Tibial artery (tissue), 4 donors: ENCODE results near the gene KLHL8.

ENCODE experiments used
- DNase-seq, 2 donors: peaks; one replicate each; pipeline ENCODE4 v3.0.0-alpha.2; 2019
- H3K27ac ChIP-seq, 2 donors: fragments of 200-600 bp; sonication (generic) in 1 of 2; 1 replicate in 1 of 2; 2 replicates in 1 of 2; pipeline ENCODE4 v1.5.1; 2018 to 2019; ENCODE audit warnings: mild to moderate bottlenecking in 1 of 2
- H3K27me3 ChIP-seq, 2 donors: fragments of 200-600 bp; sonication (generic) in 1 of 2; one replicate each; pipeline versions ENCODE4 v1.5.1 to v1.6.0; 2016 to 2019
- H3K36me3 ChIP-seq, 3 donors: fragments of 200-600 bp; sonication (generic) in 2 of 3; one replicate each; pipeline ENCODE4 v1.5.1; 2016 to 2019; ENCODE audit warnings: mild to moderate bottlenecking in 2 of 3
- H3K4me1 ChIP-seq, 4 donors: fragments of 200-600 bp; sonication (generic) in 2 of 4; 1 replicate in 3 of 4; 2 replicates in 1 of 4; pipeline ENCODE4 v1.5.1; 2016 to 2019
- H3K4me3 ChIP-seq, 2 donors: fragments of 200-600 bp; sonication (generic) in 1 of 2; 1 replicate in 1 of 2; 2 replicates in 1 of 2; pipeline ENCODE4 v1.5.1; 2018 to 2019; ENCODE audit warnings: mild to moderate bottlenecking in 2 of 2
- H3K9me3 ChIP-seq, 3 donors: fragments of 200-600 bp; sonication (generic) in 1 of 3; one replicate each; pipeline ENCODE4 v1.5.1; 2016 to 2019
- CTCF ChIP-seq, 2 experiments: fragments of 200-600 bp in 1 of 2; fragments of 450-650 bp in 1 of 2; IDR thresholded peaks; one replicate each; pipeline ENCODE4 v1.5.1; 2017 to 2019; ENCODE audit warnings: antibody characterized with exemption in 2 of 2, mild to moderate bottlenecking in 1 of 2, moderate library complexity in 1 of 2
- intact Hi-C: fragments of 100-400 bp; cut with DNase I; formaldehyde crosslinking; loops from one replicate; pipeline ENCODE4 v1.15.0; 2023; ENCODE audit warnings: low total_unique reads

KLHL8 gene

GRCh38 chr4:87126056-87126455 is 94.4 kb downstream of the KLHL8 start:
- intact Hi-C loops: no loop called here
- H3K4me3 ChIP-seq: no peak overlapping the region
- peaks cover 52 to 62% (median 59%) of the 10 kb centered on the region in 3 donors for H3K36me3 ChIP-seq
- no peak for TF ChIP-seq CTCF (IDR thresholded peaks at IDR 0.05)
- H3K4me1 ChIP-seq: peaks cover 0 to 26% (median 14%) of the 10 kb centered on the region in 4 donors
- no peaks in the 10 kb centered on the region for H3K9me3 ChIP-seq
- no peaks in the 10 kb centered on the region for H3K27me3 ChIP-seq
- no peak for DNase-seq
- H3K27ac ChIP-seq: no peak overlapping the region

GRCh38 chr4:87122252-87122651 is 98.2 kb downstream of the KLHL8 start:
- intact Hi-C loops: loop anchor here (5.0 kb wide), 1 partner anchor 65 kb away; no protein-coding TSS in a partner anchor
- peak in 1 of 2 donors; percentile 42 for DNase-seq
- H3K27me3 ChIP-seq: no peaks in the 10 kb centered on the region
- H3K4me1 ChIP-seq: peaks cover 0 to 64% (median 36%) of the 10 kb centered on the region in 4 donors
- no peak overlapping the region for H3K4me3 ChIP-seq
- peaks cover 18 to 39% (median 25%) of the 10 kb centered on the region in 3 donors for H3K36me3 ChIP-seq
- TF ChIP-seq CTCF (IDR thresholded peaks at IDR 0.05): no peak
- H3K27ac ChIP-seq: peak overlapping the region; percentile 78 to 79
- H3K9me3 ChIP-seq: no peaks in the 10 kb centered on the region

GRCh38 chr4:87121341-87122065 is 98.9 kb downstream of the KLHL8 start:
- DNase-seq: no peak
- Histone ChIP-seq H3K27ac (peak overlapping the region; percentile 78 to 79), H3K27me3 (no peaks in the 10 kb centered on the region), H3K9me3 (no peaks in the 10 kb centered on the region), H3K4me1 (peaks cover 0 to 71% (median 43%) of the 10 kb centered on the region in 4 donors), H3K4me3 (peak overlapping the region in 1 of 2 donors; percentile 45), H3K36me3 (peaks cover 21 to 39% (median 24%) of the 10 kb centered on the region in 3 donors)
- no peak for TF ChIP-seq CTCF (IDR thresholded peaks at IDR 0.05)
- intact Hi-C loops: loop anchor here (5.0 kb wide), 1 partner anchor 64 kb away; no protein-coding TSS in a partner anchor

- peak; percentile 68 to 92 for DNase-seq
- intact Hi-C loops: loop anchor here (5.0 kb wide), 1 partner anchor 63 kb away; no protein-coding TSS in a partner anchor
- Histone ChIP-seq H3K4me3 (peak overlapping the region; percentile 41 to 45), H3K36me3 (peaks cover 20 to 39% (median 22%) of the 10 kb centered on the region in 3 donors), H3K27me3 (no peaks in the 10 kb centered on the region), H3K9me3 (no peaks in the 10 kb centered on the region), H3K4me1 (peaks cover 0 to 80% (median 47%) of the 10 kb centered on the region in 4 donors), H3K27ac (peak overlapping the region; percentile 78 to 79)
- TF ChIP-seq CTCF (IDR thresholded peaks at IDR 0.05): no peak
These were observed 99.8 kb downstream of the KLHL8 start for GRCh38 chr4:87120411-87121162.

GRCh38 chr4:87120010-87120409 is 100.4 kb downstream of the KLHL8 start:
- peak overlapping the region; percentile 41 to 45 for H3K4me3 ChIP-seq
- intact Hi-C loops: loop anchor here (5.0 kb wide), 1 partner anchor 63 kb away; no protein-coding TSS in a partner anchor
- H3K27ac ChIP-seq: peak overlapping the region; percentile 78 to 79
- H3K4me1 ChIP-seq: peaks cover 0 to 81% (median 47%) of the 10 kb centered on the region in 4 donors
- H3K36me3 ChIP-seq: peaks cover 20 to 39% (median 20%) of the 10 kb centered on the region in 3 donors
- DNase-seq: no peak
- no peaks in the 10 kb centered on the region for H3K27me3 ChIP-seq
- no peak for TF ChIP-seq CTCF (IDR thresholded peaks at IDR 0.05)
- H3K9me3 ChIP-seq: no peaks in the 10 kb centered on the region
